Lower leg skin (tissue), 3 donors: ENCODE results near the gene SUZ12.

Experiments
- CTCF ChIP-seq, 3 donors: fragments of 450-650 bp; IDR thresholded peaks; one replicate each; pipeline ENCODE4 v1.5.1; 2016; ENCODE audit warnings: antibody characterized with exemption in 3 of 3, mild to moderate bottlenecking in 3 of 3, moderate library complexity in 2 of 3
- POLR2A ChIP-seq, 2 donors: fragments of 450-650 bp; IDR thresholded peaks; one replicate each; pipeline ENCODE4 v1.6.1; 2016 to 2017; ENCODE audit warnings: antibody characterized with exemption in 2 of 2, mild to moderate bottlenecking in 1 of 2, moderate library complexity in 1 of 2

GRCh38 chr17:31967648-31968047 lies 30.8 kb downstream of the SUZ12 start:
- TF ChIP-seq CTCF (IDR thresholded peaks at IDR 0.05) (no peak), POLR2A (IDR thresholded peaks at IDR 0.05) (no peak)
